Activated T-cell treated with anti-CD3 and anti-CD28 coated beads, Interleukin-2, amount 50 U/mL, for 1 hour (primary cell): Measurements from ENCODE around the gene RALA.
"Not testable (repeated sequence)": the region's sequence is repeated elsewhere in the genome, so short reads cannot be mapped to it uniquely, and the experiment has no call there.

Experiments used
- DNase-seq: peaks from one replicate; pipeline ENCODE4 v3.0.0-alpha.2; 2020

RALA gene

DNA sequence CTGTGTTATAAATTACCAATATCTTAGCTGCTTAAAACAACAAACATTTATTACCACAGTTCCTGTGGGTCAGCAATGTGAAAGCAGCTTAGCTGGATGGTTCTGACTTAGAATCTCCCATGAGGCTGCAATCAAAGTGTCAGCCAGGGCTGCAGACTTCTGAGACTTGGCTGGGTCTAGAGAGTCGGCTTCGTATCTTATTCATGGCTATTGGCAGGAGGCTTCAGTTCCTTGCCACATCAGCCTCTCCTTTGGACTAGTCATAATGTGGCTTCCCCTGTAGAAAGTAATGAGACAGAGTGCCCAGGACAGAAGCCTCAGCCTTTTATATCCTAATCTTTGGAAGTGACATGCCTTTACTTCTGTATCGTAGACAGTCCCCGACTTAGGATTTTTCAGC, 27.3 kb downstream of the RALA start:
- DNase-seq: no peak

DNA sequence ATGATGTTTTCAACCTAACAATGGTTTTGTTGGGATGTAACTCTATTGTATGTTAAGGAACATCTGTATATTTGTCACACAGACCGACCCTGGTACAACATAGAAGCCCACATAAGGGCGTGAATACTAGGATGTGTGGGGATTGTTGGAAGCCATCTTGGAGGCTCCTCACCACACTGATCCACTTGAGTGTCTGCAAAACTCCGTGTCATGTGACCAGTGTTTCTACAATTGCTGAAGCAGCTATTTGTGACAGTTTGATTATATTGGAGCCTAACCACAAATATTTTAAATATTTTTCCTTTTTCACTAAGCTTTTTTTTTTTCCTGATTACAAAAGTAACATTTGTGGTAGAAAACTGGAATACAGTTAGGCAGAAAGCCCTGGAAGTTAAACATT, 27.9 kb downstream of the RALA start:
- no peak for DNase-seq

DNA sequence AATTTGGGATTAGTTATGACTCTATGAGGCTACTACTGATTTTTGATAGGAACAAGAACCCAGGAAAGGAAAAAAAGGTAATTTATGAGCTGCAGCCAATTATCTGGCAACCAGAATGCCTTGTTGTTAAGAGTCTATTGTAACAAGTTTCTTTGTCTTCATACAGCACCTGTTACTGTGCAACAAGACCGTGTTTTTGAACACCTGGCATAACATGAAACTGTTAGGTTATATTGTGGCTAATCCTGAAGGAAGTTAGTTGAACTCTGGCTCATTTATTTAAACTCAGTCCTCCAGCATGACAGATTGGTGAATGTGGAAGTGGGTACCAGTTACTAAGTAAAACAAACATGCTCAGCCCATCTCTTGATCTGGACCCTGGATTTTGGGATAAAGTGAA, 33.0 kb downstream of the RALA start:
- no peak for DNase-seq

DNA sequence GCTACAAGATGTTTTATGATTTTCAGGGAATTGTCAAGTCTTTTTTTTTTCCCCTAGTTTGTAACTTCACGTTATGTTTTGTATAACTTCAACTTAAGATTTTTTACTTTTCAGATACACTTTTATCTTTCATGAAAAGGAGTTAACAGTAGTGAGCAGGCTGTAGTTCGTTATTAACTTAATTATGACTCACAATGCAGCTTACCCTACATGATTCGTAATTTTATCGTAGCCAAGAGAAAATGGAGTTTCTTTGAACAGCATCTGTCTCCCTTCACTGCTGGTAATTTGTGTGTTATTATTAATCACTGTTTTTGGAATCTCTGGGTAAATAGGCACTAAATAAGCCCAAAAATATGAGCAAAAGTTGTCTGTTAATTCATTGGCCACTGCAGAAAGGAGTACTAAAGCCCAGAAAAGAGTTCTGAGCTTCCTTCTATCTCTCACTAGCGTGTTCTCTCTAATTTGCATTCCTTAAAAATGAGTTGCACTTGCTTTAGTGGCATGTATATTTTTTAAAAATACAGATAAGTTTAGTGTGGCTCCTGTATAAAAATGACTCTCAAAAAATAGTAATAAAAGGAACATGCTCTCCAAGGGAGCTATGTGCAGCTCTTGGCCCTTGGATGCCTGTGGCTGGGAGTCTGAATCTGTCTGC, 36.1 kb downstream of the RALA start:
- no peak for DNase-seq

DNA sequence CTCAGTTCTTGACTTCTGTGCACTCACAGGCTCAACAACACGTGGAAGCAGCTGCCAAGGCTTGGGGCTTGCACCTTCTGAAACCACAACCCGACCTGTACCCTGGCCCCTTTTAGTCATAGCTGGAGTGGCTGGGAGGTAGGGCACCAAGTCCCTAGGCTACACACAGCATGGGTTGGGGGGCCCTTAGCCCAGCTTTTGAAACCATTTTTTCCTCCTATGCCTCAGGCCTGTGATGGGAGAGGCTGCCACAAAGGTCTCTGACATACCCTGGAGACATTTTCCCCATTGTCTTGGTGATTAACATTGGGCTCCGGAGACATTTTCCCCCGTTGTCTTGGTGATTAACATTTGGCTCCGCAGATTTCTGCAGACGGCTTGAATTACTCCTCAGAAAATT, 38.6 kb downstream of the RALA start:
- DNase-seq: no peak

DNA sequence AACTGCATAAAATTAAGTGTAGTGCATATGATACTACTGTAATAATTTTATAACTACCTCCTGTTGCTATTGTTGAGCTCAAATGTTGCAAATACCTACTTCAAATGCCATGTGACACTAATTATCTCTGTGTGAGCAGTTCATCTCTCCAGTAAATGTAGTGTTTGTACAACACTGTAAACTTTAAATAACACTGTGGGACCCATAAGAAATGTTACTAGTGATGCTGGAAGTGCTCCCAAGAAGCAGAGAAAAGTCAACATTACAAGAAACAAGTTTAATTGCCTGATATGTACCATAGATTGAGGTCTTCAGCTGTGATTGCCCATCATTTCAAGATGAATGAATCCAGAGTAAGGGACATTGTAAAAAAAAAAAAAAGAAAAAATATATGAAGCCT, 39.9 kb downstream of the RALA start:
- no peak for DNase-seq

DNA sequence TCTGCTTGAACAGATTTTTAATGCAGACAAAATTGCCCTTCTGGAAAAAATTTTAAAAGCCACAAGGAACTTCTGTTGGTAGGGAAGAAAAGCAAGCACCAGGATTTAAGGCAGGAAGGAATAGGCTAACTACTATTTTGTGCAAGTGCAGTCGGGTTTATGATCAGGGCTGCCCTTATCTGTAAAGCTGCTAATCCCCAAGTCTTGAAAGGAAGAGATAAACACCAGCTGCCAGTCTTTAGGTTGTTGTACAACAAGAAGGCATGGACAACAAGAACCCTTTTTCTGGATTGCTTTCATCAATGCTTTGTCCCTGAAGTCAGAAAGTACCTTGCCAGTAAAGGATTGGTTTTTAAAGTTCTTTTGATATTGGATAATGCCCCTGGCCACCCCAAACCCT, 40.7 kb downstream of the RALA start:
- no peak for DNase-seq

DNA sequence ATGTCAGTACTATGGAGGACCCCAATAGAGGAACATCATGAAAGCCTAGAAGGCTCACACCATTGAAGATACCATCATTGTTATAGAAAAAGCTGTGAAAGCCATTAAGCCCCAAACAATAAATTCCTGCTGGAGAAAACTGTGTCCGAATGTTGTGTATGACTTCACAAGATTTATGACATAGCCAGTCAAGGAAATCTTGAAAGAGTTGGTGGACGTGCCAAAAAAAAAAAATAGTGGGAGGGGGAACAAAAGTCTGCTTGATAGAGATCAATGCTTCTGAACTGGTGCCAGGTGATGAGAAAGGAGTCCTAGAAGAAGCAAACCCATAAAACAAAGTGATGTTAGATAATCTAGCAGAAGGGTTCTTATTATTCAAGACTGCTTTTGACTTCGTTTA, 41.2 kb downstream of the RALA start:
- DNase-seq: no peak

DNA sequence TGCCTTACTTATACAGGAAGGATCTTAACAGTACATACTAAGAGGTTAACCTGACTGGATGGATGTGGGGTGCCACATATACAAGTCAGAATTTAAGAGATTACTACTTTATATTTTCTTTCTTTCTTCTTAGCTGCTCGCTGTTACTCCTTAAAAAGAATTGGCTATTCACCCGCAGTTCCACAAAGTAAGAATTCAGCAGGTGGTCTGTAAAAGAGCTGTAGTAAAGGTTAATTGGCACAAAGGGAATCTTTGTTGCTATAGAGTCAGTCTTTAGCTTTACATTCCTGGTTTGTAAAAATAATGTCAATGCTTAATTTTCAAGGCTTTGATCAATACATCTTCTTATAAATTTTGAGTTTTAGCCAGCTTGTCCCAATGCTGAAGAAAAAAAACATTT, 43.2 kb downstream of the RALA start:
- no peak for DNase-seq

DNA sequence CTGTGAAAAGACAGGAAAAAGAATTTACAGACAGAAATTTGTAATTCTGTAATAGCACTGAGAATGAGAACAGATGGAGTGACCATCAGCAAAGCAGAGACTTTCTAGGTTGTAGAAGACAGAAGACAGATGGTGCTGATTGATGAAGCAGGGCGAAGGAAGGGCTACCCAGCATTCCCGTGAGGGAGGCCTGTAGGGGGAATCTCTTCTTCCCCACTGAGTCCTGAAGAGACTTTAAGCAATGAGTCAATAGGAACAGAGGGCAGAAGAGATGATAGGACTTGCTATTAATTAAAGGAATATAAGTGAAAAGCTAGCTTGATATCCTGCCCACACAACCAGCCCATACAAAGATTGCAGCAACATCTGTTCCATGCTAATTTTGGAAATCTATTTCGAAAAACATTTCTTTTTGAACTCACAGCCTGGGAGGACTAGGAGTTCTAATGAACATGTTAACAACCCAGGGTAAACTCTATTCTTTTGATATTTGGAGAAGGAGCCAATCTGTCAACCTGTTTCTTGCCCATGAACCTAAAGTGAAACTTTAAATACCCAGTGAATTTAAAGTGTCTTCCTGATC, 44.1 kb downstream of the RALA start:
- DNase-seq: no peak

DNA sequence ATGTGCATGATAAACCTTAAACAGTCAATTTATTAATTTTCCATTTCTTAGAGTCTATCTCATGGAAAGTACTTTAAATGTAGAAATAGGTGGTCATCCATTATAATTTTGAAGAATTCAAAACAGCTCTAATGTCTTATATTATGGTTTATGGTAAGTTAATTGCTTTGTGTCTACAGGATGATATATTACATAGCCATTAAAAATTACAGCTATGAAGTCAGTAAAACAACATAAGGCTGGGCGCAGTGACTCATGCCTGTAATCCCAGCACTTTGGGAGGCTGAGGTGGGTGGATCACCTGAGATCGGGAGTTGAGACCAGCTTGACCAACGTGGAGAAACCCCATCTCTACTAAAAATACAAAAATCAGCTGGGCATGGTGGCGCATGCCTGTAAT, 44.9 kb downstream of the RALA start:
- not testable (repeated sequence) for DNase-seq

DNA sequence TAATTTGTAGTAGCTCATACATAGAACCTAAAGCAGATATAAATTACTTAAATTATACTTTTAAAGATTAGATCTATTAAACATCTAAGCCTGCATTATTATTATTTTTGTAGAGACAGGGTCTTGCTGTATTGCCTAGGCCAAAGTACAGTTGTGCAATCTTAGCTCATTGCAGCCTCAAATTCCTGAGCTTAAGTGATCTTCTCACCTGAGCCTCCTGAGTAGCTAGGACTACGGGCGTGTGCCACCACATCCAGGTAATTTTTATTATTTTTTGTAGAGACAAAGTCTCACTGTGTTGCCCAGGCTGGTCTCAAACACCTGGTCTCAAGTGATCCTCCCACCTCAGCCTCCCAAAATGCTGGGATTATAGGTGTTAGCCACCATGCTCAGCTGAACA, 46.7 kb downstream of the RALA start:
- DNase-seq: no peak

DNA sequence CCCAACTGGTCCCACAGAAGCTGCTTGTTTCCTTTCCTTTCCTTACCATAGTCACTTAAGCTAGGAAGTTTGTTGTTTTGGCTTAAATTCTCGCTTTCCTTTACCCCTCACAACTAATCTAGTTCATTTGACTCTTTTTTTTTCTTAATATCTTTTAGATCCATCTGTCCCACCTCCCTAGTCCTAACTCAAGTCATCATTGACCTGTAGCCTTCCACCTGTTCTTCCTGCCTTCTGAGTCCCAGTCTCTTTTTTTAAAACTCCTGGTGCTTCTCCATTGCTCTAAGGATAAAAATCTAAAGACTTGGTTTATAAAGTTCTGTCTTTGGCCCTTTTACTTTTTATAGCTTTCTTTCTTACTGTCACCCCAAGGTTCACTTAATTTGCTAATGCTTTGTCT, 47.6 kb downstream of the RALA start:
- no peak for DNase-seq

DNA sequence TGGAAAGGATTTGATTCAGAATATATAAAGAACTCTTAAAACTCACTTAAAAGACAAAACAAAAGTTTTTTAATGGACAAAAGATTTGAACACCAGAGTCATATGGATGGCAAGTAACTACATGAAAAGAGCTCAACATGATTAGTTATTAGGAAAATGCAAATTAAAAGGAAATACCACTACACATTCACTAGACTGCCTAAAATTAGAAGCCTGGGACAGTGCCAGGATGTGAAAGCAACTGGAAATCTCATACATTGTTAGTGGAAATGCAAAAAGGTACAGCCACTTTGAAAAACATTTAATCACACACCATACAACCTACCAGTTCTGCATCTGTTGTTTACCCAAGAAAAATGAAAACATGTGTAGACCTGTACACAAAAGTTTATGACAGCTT, 48.8 kb downstream of the RALA start:
- no peak for DNase-seq

DNA sequence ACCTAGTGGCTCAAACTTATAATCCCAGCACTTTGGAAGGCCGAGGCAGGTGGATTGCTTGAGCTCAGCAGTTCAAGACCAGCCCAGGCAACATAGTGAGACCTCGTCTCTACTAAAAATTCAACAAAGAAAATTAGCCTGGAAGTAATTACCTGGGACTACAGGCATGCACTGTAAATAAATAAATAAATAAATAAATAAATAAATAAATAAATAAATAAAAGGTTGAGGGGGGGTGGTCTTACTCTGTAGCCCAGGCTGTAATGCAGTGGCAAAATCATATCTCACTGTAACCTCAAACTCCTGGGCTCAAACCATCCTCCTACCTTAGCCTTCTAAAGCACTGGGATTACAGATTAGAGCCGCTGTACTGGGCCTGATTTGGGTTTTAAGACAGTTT, 50.5 kb downstream of the RALA start:
- DNase-seq: no peak

DNA sequence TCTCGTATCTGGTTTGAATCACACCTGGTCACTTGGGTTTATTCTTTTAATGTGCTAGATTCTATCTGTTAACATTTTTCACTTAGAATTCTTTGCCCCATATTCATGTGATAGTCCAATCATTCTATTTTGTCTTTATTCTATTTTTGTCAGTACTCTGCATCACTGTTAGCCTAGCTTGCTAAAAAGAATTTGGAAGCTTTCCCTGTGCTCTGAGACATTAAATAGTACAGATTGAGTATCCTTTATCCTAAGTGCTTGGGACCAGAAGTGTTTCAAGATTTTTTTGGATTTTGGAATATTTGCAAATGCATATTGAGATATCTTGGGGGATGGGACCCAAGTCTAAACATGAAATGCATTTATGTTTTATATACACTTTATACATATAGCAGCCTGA, 51.0 kb downstream of the RALA start:
- DNase-seq: no peak

DNA sequence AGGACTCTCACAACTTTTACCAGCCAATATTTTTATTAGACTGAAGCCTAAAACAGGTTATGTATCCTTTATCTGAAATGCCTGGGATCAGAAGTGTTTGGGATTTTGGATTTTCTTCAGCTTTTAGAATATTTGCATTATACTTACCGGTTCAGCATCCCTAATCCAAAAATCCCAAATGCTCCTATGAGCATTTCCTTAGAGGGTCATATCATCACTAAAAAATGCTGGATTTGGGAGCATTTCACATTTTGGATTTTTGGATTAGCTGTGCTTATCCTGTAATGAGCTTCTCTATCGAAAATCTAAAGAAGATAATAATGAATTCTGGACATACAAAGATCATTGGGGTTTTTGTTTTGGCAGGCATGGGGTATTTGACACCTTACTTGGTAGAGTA, 53.0 kb downstream of the RALA start:
- no peak for DNase-seq

DNA sequence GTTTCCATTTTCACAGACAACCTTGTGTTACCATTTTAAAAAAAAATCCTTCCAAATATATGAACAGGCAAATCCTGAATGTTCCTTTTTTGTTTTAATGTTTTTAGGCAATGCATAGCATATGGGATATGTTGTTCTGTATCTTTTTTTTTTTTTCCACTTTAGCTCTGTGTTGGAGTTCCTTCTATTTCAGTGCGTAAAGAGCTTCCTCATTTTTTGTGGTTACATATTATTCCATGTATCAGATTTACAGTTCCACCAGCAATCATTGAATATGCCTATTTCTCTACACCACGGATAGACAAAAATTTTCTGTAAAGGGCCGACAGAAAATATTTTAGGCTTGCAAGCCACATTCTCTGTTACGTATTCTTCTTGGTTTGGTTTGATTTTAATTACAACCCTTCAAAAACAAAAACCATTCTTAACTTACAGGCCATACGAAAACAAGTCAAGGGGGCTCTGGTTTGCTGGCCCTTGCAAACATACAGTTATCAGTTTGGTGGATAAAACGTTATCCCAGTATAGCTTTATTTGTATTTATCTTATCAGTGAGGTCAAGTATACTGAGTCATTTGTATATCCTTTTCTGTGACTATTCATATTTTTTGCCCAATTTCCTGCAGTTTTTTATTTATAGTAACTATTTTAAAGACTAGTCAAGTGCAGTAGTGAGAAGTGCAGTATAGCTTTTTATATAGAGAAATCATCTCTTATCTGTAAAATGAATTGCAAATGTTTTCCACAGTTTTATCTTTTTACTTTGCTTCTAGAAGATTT, 55.7 kb downstream of the RALA start:
- no peak for DNase-seq

DNA sequence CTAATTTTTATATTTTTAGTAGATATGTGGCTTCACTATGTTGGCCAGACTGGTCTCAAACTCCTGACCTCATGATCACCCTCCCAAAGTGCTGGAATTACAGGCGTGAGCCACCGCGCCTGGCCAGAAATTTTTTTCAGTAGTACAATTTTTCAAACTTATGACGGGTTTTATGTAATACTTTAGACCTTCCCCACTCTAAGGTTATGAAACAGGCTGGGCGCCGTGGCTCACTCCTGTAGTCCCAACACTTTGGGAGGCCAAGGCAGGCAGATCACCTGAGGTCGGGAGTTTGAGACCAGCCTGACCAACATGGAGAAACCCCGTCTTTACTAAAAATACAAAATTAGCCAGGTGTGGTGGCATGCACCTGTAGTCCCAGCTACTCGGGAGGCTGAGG, 56.5 kb downstream of the RALA start:
- DNase-seq: not testable (repeated sequence)

DNA sequence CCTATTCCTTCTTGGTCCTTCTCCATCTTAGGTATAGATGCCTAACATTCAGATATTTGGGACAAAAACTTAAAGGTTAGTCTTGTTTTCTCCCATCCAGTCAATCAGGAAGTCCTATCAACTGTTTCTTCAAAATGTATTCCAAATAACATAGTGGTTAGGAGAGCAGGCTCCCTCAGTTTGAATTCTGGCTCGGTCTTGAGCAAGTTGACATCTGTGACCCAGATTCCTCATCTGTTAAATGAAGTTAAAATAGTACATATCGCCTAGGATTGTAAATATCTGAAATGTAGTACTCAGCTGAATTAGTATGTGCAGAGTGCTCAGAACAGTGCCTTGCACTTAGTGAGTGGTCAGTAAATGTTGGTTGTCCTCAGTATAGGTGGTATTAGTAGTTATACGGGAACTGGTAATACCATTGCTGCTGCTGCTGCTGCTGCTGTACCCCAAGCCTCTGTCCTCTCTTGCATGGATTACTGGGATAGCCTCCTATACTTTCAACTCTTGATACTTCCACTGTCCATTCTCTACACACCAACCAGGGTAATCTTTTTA, 58.6 kb downstream of the RALA start:
- DNase-seq: no peak

DNA sequence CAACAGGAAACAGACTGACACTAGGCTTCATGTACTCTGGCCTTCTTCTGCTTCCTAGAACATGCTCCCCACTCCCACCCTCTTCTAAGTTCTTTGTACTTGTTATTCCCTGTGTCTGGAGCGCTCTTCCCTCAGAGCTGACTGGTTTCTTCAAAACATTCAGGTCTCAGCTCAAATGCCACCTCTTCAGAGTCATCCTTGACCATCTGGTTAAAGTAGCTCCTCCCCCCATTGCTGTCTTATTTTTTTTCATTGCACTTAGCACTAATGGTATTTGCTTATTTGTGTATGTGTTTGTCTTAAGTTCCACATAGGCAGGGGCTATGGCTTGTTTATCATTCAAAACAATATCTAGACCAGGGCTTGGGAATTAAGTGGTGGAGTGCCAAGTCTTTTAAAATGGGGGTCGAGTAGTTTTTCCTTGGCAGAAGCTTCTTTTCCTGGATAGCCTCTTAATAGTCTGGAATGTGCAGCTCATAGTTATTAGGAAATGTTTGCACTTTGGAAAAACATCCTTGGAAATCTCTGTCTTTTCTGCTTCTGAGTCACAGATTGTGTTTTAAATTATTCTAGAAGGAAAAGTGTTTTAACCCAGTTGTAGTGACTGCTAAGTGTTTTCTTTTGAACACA, 60.0 kb downstream of the RALA start:
- DNase-seq: no peak

DNA sequence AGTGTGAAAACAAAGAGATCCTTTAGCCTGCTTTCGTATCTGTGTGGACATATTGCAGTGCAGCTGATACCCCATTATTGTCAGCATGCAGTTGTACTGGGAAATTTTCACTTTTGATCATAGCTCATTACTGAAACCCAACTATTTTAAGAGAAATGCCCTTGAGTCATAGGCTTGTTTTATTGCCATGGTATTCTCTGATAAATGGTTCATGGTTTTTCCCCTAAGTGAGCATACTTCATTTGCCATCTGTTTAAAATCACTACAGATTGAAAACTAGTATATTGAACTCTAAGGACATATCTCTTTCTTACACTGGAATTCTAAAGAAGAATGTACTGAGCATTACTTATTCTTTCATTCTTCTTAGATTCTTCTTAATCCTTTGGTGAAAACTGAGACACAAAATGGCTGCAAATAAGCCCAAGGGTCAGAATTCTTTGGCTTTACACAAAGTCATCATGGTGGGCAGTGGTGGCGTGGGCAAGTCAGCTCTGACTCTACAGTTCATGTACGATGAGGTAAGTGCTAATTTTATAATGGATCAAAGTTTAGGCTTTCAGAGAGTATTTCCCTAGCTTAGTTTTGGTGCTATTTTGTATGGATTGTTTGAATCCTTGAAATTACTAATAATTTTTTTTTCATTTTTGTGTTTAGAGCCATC, 63.0 kb downstream of the RALA start:
- DNase-seq: no peak
